Breast epithelium (tissue), 4 donors: Measurements from ENCODE around the gene ZNF329. TPM values are rescaled to one million over a fixed set of nuclear protein-coding genes. Genes with fewer than 3 reads are reported as not detected.
A peak's percentile ranks its signal among the peaks of the same experiment; 100 is the strongest.

ENCODE experiments used
- DNase-seq, 2 donors: peaks; one replicate each; pipeline ENCODE4 v3.0.0-alpha.2; 2019; ENCODE audit warnings: low spot score in 2 of 2
- H3K27ac ChIP-seq, 2 donors: fragments of 200-600 bp; sonication (generic) in 1 of 2; one replicate each; pipeline ENCODE4 v1.5.1; 2016 to 2019; ENCODE audit warnings: mild to moderate bottlenecking in 1 of 2
- H3K27me3 ChIP-seq, 2 donors: fragments of 200-600 bp; sonication (generic) in 1 of 2; one replicate each; pipeline versions ENCODE4 v1.5.1 to v1.6.0; 2017 to 2019; ENCODE audit warnings: control low read depth in 1 of 2, mild to moderate bottlenecking in 1 of 2
- H3K36me3 ChIP-seq: fragments of 200-600 bp; one replicate; pipeline ENCODE4 v1.5.1; 2019
- H3K4me1 ChIP-seq, 2 donors: fragments of 200-600 bp; sonication (generic); one replicate each; pipeline ENCODE4 v1.5.1; 2016 to 2019; ENCODE audit warnings: control low read depth in 1 of 2
- H3K4me3 ChIP-seq, 3 donors: fragments of 200-600 bp; sonication (generic); 1 replicate in 2 of 3; 2 replicates in 1 of 3; pipeline ENCODE4 v1.5.1; 2016 to 2019; ENCODE audit warnings: mild to moderate bottlenecking in 3 of 3, moderate library complexity in 2 of 3
- H3K9me3 ChIP-seq, 2 donors: fragments of 200-600 bp; sonication (generic) in 1 of 2; one replicate each; pipeline ENCODE4 v1.5.1; 2016 to 2019; ENCODE audit warnings: control low read depth in 1 of 2
- POLR2A ChIP-seq: fragments of 450-650 bp; IDR thresholded peaks from one replicate; pipeline ENCODE4 v1.6.1; 2016; ENCODE audit warnings: antibody characterized with exemption, mild to moderate bottlenecking, moderate library complexity
- POLR2AphosphoS5 ChIP-seq, 3 donors: sonication (generic); formaldehyde crosslinking; IDR thresholded peaks; one replicate each; pipeline ENCODE4 v1.6.1; 2017; ENCODE audit warnings: antibody characterized with exemption in 3 of 3
- intact Hi-C: fragments of 100-400 bp; cut with DNase I; formaldehyde crosslinking; loops from one replicate; pipeline ENCODE4 v1.15.1; 2023; ENCODE audit warnings: low total_unique reads
- total RNA-seq, 3 donors: library from RNA; depleted of rRNA; stranded (reverse); fragments of >200 nt; gene quantifications; one replicate each; pipeline ENCODE4 v1.1.0, GENCODE V29; 2016
- TF ChIP-seq, protein P1 (sequence below), 3 donors: fragments of 450-650 bp; IDR thresholded peaks; one replicate each; pipeline ENCODE4 v1.5.1; 2016 to 2017; ENCODE audit warnings: antibody characterized with exemption in 3 of 3, mild to moderate bottlenecking in 3 of 3, moderate library complexity in 3 of 3

ZNF329 gene
- total RNA-seq, result 10 to 100 TPM in 2 of 3 donors, 1 to 10 TPM in 1; 6.9 to 20.8 (median 13.8) TPM

DNA sequence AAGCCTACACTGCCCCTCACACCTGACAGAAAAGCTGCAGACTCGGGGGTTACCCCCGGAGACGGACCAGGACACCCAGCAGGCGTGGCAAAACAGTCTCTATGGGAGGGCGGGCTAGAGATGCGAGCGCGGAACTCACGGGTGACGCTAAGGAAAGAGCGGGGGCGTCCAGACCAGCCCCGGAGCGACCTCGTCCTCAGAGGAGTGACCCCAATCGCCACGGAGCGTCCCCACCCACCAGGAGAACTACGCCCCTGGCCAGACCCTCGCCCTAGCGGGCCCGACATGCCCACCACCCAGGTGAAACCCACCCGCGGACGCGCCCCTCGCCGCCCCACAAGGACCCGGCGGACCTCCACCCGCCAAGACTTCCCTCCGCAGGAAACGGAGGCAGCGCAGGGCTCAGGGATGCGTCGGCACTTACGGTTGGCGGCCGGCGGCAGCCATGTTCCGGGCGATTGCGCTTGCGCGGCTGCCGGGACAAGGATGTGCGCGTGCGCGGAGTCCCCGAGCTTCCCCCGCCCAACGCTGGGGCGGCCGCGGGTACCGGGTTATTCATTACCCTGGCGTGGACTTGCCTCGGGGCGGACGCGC lies at the start of gene ZNF329:
ZNF329 (minus strand) TSS at position 462 of the 594 bp plus-strand sequence. CDS start 21,286 bp downstream, outside the sequence.
- Histone ChIP-seq H3K36me3 (no peaks in the 10 kb centered on the region), H3K27me3 (no peaks in the 10 kb centered on the region), H3K4me3 (peak within 1 kb of the TSS; percentile 87 to 92 (median 92)), H3K9me3 (peaks cover 23 to 26% of the 10 kb centered on the region in 2 donors), H3K4me1 (peaks cover 0 to 18% of the 10 kb centered on the region in 2 donors), H3K27ac (peak within 1 kb of the TSS; percentile 91 to 93)
- intact Hi-C loops, result loop anchor here (10.0 kb wide), 1 partner anchor 126 kb away; no protein-coding TSS in a partner anchor
- DNase-seq, result peak; percentile 68 to 88
- TF ChIP-seq POLR2A (no peak), POLR2AphosphoS5 (IDR thresholded peaks at IDR 0.05) (peak in 1 of 3 donors; percentile 40)
- TF ChIP-seq, protein P1, sequence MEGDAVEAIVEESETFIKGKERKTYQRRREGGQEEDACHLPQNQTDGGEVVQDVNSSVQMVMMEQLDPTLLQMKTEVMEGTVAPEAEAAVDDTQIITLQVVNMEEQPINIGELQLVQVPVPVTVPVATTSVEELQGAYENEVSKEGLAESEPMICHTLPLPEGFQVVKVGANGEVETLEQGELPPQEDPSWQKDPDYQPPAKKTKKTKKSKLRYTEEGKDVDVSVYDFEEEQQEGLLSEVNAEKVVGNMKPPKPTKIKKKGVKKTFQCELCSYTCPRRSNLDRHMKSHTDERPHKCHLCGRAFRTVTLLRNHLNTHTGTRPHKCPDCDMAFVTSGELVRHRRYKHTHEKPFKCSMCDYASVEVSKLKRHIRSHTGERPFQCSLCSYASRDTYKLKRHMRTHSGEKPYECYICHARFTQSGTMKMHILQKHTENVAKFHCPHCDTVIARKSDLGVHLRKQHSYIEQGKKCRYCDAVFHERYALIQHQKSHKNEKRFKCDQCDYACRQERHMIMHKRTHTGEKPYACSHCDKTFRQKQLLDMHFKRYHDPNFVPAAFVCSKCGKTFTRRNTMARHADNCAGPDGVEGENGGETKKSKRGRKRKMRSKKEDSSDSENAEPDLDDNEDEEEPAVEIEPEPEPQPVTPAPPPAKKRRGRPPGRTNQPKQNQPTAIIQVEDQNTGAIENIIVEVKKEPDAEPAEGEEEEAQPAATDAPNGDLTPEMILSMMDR (IDR thresholded peaks at IDR 0.05), result peak in 1 of 3 donors; percentile 15

DNA sequence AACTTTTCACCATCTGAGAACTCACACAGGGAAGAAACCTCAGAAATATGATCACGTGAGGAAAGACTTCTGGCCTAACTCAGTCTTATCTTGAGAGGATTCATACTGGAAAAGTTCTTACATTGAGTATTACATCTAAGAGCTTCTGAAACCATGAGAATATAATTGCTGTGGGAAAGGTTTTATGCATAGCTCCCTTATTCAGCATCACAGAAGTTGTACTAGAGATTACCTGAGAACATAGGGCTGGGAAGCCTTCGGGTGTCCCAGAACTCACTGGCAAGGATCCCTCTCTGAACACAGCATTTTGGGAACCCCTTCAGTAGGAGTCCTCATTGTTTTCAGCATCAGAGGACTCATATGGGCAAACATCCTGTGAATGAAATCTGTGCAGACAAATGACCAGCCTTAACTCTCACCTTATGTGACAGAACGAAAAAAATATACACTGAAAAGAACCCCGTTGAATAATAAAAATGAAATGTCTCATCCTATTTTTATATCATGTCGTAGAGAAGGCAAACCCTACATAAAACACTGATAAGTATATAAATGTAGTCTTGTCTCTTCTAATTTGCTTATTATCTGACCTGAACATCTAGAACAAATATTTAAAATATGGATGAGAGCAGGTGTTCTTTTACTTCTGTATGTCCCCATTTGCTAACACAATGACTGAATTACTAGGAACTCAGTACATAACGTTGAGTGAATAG lies 46.5 kb upstream of the ZNF329 start:
- TF ChIP-seq POLR2AphosphoS5 (IDR thresholded peaks at IDR 0.05) (no peak), POLR2A (no peak)
- TF ChIP-seq, protein P1 (IDR thresholded peaks at IDR 0.05), result no peak
- DNase-seq, result no peak
- Histone ChIP-seq H3K9me3 (peaks cover 100% of the 10 kb centered on the region in 2 donors), H3K27ac (no peak overlapping the region), H3K27me3 (no peaks in the 10 kb centered on the region), H3K4me3 (peak overlapping the region in 1 of 3 donors; percentile 7), H3K36me3 (peaks cover 51% of the 10 kb centered on the region), H3K4me1 (no peaks in the 10 kb centered on the region)
- intact Hi-C loops, result no loop called here

DNA sequence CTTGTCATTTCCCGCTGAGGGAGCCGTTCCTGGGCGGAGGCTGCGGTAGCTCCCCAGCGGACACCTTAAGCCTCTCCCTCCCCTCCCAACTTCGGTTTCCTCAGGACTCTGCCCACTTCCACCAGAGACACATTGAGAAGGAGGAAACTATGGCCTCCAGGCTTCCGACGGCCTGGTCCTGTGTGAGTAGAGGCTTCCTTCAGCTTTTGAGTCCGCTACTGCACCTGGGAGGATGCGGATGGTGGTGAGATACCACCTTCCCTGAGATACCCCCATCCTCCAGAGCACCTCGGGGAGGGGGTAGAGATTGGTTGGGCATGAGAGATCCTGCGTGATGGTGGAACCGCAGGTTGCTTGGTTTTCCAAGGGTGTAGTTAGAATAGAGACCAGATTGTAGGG lies 33.2 kb upstream of the ZNF329 start:
- intact Hi-C loops, result no loop called here
- Histone ChIP-seq H3K27me3 (no peaks in the 10 kb centered on the region), H3K9me3 (peaks cover 92 to 95% of the 10 kb centered on the region in 2 donors), H3K4me3 (peak overlapping the region; percentile 78 to 93 (median 82)), H3K27ac (peak overlapping the region; percentile 99), H3K4me1 (no peaks in the 10 kb centered on the region), H3K36me3 (peaks cover 21% of the 10 kb centered on the region)
- TF ChIP-seq, protein P1 (IDR thresholded peaks at IDR 0.05), result no peak
- no peak for TF ChIP-seq POLR2AphosphoS5 (IDR thresholded peaks at IDR 0.05)
- no peak for DNase-seq

DNA sequence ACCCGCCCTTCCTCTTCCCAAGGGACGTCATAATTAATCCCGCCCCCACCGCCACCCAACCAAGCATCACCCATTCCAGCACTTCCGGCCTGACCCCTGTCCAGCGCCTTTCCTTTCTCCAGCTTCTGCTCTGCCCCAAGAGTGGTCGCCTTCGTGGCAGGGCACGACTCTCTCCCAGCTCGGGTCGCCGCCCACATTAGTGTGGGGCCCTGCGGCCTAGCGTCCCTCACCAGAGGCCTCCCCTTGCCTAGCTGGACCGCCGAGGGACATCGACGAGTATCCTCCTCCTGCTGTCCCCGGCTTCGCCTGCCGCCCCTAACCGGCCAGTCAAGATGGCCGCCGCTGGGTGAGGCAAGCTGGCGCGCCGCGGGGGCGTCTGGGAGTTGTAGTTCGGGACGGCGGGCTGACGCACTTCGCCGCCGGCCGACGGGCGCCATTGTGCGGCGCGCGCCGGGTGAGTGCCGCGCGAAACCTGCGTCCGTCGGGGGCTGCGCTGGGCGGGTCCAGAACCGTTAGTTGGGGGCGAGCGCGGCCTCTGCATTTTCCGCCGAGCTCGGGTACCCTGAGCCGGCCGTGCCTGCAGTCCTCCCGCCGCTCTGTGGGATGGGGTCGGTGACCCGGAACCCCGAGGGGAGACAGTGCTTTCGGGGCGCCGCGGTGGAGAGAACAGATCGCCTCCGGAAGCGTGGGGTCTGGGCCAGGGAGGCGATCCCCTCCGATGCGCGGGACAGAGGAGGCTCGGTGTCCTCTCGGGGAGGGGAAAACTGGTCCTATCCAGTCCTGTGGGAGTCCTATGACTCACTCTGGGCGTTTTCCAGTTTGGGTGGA lies 32.6 kb upstream of the ZNF329 start, which contains the start of gene ZNF274:
ZNF274 (plus strand) TSS at position 73 of the 828 bp plus-strand sequence. CDS start 905 bp downstream, outside the sequence.
- TF ChIP-seq POLR2A, result peak; percentile 66
- TF ChIP-seq POLR2AphosphoS5 (IDR thresholded peaks at IDR 0.05), result peak; percentile 90 to 97 (median 97)
- TF ChIP-seq, protein P1 (IDR thresholded peaks at IDR 0.05), result peak in 1 of 3 donors; percentile 17
- peak; percentile 92 to 95 for DNase-seq
- Histone ChIP-seq H3K9me3 (peaks cover 93 to 95% of the 10 kb centered on the region in 2 donors), H3K4me3 (peak within 1 kb of the TSS; percentile 78 to 93 (median 82)), H3K27me3 (no peaks in the 10 kb centered on the region), H3K36me3 (peaks cover 21% of the 10 kb centered on the region), H3K27ac (peak within 1 kb of the TSS; percentile 99), H3K4me1 (no peaks in the 10 kb centered on the region)
- intact Hi-C loops, result no loop called here
